Fibroblast of mammary gland (primary cell): Measurements from ENCODE around the gene TOP3A.

Source experiments
- DNase-seq: peaks from one replicate; pipeline ENCODE4 v3.0.0-alpha.2; 2010; ENCODE audit warnings: low read depth
- H3K4me3 ChIP-seq: 2 replicates; pipeline ENCODE4 v1.5.1; 2011; ENCODE audit warnings: low read depth, mild to moderate bottlenecking, low read length, moderate library complexity; ENCODE audit not compliant: control insufficient read depth
- TF ChIP-seq, protein P1 (sequence below): conservative IDR thresholded peaks from 2 replicates; pipeline ENCODE4 v1.5.1; 2011; ENCODE audit warnings: low read depth, low read length, inconsistent platforms; ENCODE audit not compliant: control insufficient read depth, insufficient read depth

Gene TOP3A

DNA sequence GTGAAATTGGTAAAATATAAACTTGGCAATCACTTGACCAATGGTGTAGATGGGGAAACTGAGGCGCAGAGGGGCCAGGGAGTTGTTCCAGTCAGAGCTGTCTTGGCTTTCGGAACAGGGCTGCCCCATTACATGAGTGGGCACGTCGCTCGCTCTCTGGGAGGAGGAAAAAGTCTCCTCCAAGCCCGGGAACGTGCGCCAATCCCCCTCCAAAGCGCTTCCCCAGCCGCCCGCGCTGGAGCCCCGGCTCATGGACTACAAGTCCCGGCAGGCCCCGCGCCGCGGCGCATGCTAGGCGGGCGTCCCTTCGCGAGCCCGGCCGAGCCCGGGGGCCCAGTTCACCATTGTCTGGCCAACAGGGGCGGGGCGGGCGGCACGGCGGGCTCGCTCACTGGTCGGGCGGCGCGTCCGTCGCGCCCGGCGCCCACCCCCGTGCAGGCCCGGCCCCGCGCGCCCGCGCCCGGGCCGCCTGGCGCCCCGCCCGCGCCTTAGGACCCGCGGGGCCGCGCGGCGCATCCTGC, 89.6 kb downstream of the TOP3A start, which contains the start of gene LLGL1:
Gene LLGL1 (plus strand): TSS at position 515 of the 521 bp plus-strand sequence. CDS start 48 bp downstream, outside the sequence.
- TF ChIP-seq, protein P1, sequence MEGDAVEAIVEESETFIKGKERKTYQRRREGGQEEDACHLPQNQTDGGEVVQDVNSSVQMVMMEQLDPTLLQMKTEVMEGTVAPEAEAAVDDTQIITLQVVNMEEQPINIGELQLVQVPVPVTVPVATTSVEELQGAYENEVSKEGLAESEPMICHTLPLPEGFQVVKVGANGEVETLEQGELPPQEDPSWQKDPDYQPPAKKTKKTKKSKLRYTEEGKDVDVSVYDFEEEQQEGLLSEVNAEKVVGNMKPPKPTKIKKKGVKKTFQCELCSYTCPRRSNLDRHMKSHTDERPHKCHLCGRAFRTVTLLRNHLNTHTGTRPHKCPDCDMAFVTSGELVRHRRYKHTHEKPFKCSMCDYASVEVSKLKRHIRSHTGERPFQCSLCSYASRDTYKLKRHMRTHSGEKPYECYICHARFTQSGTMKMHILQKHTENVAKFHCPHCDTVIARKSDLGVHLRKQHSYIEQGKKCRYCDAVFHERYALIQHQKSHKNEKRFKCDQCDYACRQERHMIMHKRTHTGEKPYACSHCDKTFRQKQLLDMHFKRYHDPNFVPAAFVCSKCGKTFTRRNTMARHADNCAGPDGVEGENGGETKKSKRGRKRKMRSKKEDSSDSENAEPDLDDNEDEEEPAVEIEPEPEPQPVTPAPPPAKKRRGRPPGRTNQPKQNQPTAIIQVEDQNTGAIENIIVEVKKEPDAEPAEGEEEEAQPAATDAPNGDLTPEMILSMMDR = no peak
- peak; percentile 92 for DNase-seq

DNA sequence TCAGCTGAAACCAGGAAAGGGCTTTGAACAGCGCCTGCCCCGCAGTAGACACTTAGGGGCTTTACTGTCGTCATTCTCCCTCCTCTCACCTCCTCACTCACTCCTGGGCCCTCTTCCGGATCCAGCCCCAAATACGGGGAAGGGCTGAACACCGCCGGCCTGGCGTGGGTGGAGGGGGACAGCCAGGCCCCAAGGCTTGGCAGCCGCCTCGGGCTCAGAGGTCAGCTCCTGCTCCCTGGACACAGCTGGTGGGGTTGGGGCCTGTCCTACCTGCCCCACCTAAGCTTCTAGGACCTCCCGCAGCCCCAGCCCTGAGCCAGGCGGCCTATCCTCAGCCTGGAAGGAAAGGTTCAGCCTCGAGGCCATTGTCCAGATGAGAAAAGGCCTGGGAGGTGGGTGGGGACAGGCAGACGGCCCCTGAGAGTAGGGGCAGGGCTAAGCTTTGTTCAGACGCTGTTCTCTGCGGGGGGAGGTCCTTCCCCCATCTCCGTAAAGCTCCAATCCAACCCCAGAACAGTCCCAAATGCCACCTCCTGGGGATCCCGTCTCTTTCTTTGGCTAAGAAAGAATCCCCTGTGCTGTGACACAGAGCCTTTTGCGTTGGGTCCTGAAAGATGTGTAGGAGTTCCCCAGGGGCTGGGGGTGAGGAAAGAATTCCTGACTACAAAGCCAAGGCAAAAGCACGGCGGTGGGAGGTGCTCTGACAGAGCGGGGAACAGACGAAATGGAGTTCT, 90.2 kb downstream of the TOP3A start:
- TF ChIP-seq, protein P1 = no peak
- H3K4me3 ChIP-seq = peak overlapping the region; percentile 42
- DNase-seq = peak; percentile 60

More for the DNA sequence above, 89.6 kb downstream of the TOP3A start, which contains the start of gene LLGL1:
- H3K4me3 ChIP-seq = peak within 1 kb of the TSS; percentile 73

DNA sequence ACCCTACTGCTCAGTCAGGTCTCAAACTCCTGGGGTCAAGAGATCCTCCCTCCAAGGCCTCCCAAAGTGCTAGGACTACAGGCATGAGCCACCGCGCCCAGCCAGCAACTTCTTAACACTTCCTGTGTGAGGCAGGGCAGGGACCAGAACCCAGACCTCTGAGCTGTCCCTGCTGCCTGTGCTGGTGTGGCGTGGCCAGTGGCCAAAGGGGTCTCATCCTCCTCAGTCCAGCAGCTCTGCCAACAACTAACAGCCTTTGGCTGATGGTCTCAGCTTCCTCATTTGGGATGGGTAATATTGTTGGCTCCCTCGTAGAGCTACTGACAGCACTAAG, 90.8 kb downstream of the TOP3A start:
- TF ChIP-seq, protein P1 = no peak
- peak; percentile 12 for DNase-seq
- H3K4me3 ChIP-seq = no peak overlapping the region
